K562 (cell line): Measurements from ENCODE around the gene NEK1. TPM values are rescaled to one million over a fixed set of nuclear protein-coding genes. Genes with fewer than 3 reads are reported as not detected.
A peak's percentile ranks its signal among the peaks of the same experiment; 100 is the strongest.

Experiments used
- CSDE1 ChIP-seq, 2 experiments: fragments of 450-650 bp; IDR thresholded peaks; 2 replicates each; pipeline ENCODE4 v1.6.1; 2016; ENCODE audit warnings: mild to moderate bottlenecking in 1 of 2
- CTCF ChIP-seq, 3 experiments: IDR thresholded peaks in 2 of 3; conservative IDR thresholded peaks in 1 of 3; 2 replicates each; pipeline ENCODE4 v1.5.1; 2011 to 2012; ENCODE audit warnings: low read length in 3 of 3, mild to moderate bottlenecking in 3 of 3, control low read depth in 2 of 3, improper control_type of control experiment in 1 of 3, inconsistent platforms in 1 of 3, low read depth in 1 of 3, mixed read lengths in 1 of 3, moderate library complexity in 1 of 3; ENCODE audit not compliant: insufficient read depth in 2 of 3
- DACH1 ChIP-seq: fragments of 450-650 bp; IDR thresholded peaks from 2 replicates; pipeline ENCODE4 v1.6.1; 2018; ENCODE audit not compliant: partially characterized antibody
- MGA ChIP-seq: fragments of 450-650 bp; IDR thresholded peaks from 2 replicates; pipeline ENCODE4 v1.6.1; 2016; ENCODE audit warnings: mild to moderate bottlenecking, moderate library complexity
- MLX ChIP-seq, 2 experiments: fragments of 450-650 bp in 1 of 2; sonication (generic) in 1 of 2; formaldehyde crosslinking; conservative IDR thresholded peaks; 2 replicates each; pipeline versions ENCODE4 v1.4.0 to v1.8.1; 2020 to 2022; ENCODE audit warnings: mild to moderate bottlenecking in 1 of 2, missing genetic modification reagents in 1 of 2
- MNT ChIP-seq, 2 experiments: fragments of 450-650 bp; conservative IDR thresholded peaks; 2 replicates each; pipeline ENCODE4 v1.6.1; 2017; ENCODE audit warnings: mild to moderate bottlenecking in 2 of 2, moderate library complexity in 2 of 2
- RAD21 ChIP-seq, 2 experiments: fragments of 250-450 bp in 1 of 2; fragments of 450-650 bp in 1 of 2; sonication (Bioruptor Pico) in 1 of 2; formaldehyde crosslinking in 1 of 2; IDR thresholded peaks in 1 of 2; conservative IDR thresholded peaks in 1 of 2; 2 replicates each; pipeline versions ENCODE4 v1.4.0 to v1.8.0; 2020 to 2022; ENCODE audit warnings: mild to moderate bottlenecking in 2 of 2, moderate library complexity in 1 of 2
- SETDB1 ChIP-seq: IDR thresholded peaks from one replicate; pipeline ENCODE4 v1.6.1; 2012; ENCODE audit warnings: low read length, control low read depth, inconsistent platforms
- polyA plus RNA-seq, 8 experiments: library from polyadenylated mRNA; depleted of rRNA in 4 of 8; stranded (reverse) in 5 of 8; unstranded in 3 of 8; fragments of >200 nt; fragmentation: Nextera tagmentation in 2 of 8; fragmentation: Illumina TruSeq in 1 of 8; extraction: Ambion mirVana in 2 of 8; extraction: Trizol in 1 of 8; gene quantifications; 2 replicates each; pipeline versions ENCODE4 v1.2.1 to v1.2.3, GENCODE V29; 2011 to 2014; ENCODE audit warnings: inconsistent platforms in 1 of 8, missing spikeins in 1 of 8
- total RNA-seq, 7 experiments: library from RNA; depleted of rRNA in 6 of 7; stranded (reverse); fragments of >200 nt in 6 of 7; fragmentation: Illumina TruSeq in 2 of 7; extraction: Trizol in 2 of 7; gene quantifications; 2 replicates each; pipeline versions ENCODE4 v1.2.1 to v1.2.3, GENCODE V29; 2011 to 2021; ENCODE audit warnings: low replicate concordance in 1 of 7

NEK1 gene
- total and polyA plus RNA-seq, 9 of the 15 experiments (the other 6 are each of a cell fraction or from before 2014, with no cell fraction given): 6.2 to 15.7 (median 10.3) TPM

- TF ChIP-seq MGA (peak; percentile 26; the same call in 1 of the 2 replicates), DACH1 (no peak), MLX (CRISPR knock-in tag; conservative IDR thresholded peaks at IDR 0.05) (no peak), RAD21 (CRISPR knock-in tag; conservative IDR thresholded peaks at IDR 0.05 in 1 of 2, IDR thresholded peaks at IDR 0.05 in 1 of 2) (peak; percentile 68 to 73), CTCF (IDR thresholded peaks at IDR 0.05 in 2 of 3, conservative IDR thresholded peaks at IDR 0.05 in 1 of 3; ENCODE audit: insufficient read depth in 2 of 3, low read depth in 1 of 3, low read length in 3 of 3) (peak; percentile 36 to 68 (median 44); a peak in 3 of 6 replicates), MNT (conservative IDR thresholded peaks at IDR 0.05) (0 out of 4 replicates have a peak, but pooled peaks have one; percentile 27 to 35), SETDB1 (no peak), CSDE1 (IDR thresholded peaks at IDR 0.05) (no peak)
Measured at GRCh38 chr4:169485791-169486742, 126.3 kb downstream of the NEK1 start (continued).
